ENCODE measurements around the gene REXO5. TPM values are rescaled to one million over a fixed set of nuclear protein-coding genes. Genes with fewer than 3 reads are reported as not detected.

REXO5 gene
- total and polyA plus RNA-seq, 2 donors (not counting 1 experiment from before 2014, with no cell fraction given) = 0.42 to 1.3 TPM

DNA sequence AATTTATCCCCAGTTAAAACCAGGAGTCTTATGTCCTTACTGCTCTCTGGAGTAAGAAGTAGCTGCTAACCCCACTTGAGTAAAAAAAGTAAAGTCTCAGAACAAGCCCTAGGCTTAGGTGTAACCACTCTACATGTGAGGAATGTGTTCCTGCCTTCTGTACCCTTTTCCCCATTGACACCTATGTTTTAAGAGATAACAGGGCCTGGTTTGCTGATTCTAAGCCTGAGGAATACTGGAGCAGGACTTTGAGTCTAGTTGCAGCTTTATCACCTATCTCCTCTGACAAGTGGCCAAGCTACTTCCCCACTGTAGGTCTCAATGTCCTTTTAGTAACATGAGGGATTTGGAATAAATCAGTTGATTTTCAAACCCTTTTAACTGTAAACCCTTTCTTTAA is 40.2 kb downstream of the REXO5 start:
- DNase-seq (no peak), ATAC-seq (ENCODE audit: low read depth) (no peak)
- no peak overlapping the region for H2AFZ ChIP-seq (ENCODE audit: insufficient read depth, low read depth, low read length, poor library complexity, severe bottlenecking)
- ChIA-PET CTCF (interaction anchor here (0.7 to 7.5 kb wide), 4 partner anchors 28 to 1174 kb away, joined by 3 to 51 read pairs (median 24); no protein-coding TSS in a partner anchor), POLR2A (no interaction called here)
- Mint-ChIP-seq H3K27me3 (no peaks in the 10 kb centered on the region), H3K4me3 (no peak overlapping the region), H3K4me1 (peaks cover 4% of the 10 kb centered on the region), H3K27ac (no peak overlapping the region), H3K9me3 (ENCODE audit: insufficient read depth) (no peaks in the 10 kb centered on the region)
- no peaks in the 10 kb centered on the region for H3K27me3 ChIP-seq (replicated peaks in 1 of 4; ENCODE audit: control extremely low read depth in 1 of 4, control insufficient read depth in 3 of 4, insufficient read depth in 4 of 4, low read length in 3 of 4)
- no peak overlapping the region for H3K9ac ChIP-seq (ENCODE audit: low read length)
- H4K20me1 ChIP-seq (ENCODE audit: control insufficient read depth, insufficient read depth, low read length, poor library complexity, severe bottlenecking) = no peaks in the 10 kb centered on the region
- H3K36me3 ChIP-seq (replicated peaks in 1 of 2; ENCODE audit: control extremely low read depth in 1 of 2, control insufficient read depth in 1 of 2, extremely low read depth in 1 of 2, insufficient read depth in 2 of 2, low read length in 1 of 2) = no peaks in the 10 kb centered on the region
- TF ChIP-seq CTCF (IDR thresholded peaks at IDR 0.05) = no peak
- no peak for TF ChIP-seq EZH2 (IDR thresholded peaks at IDR 0.05; ENCODE audit: borderline replicate concordance, insufficient read depth, low read depth, low read length, poor library complexity, severe bottlenecking)
- no peak overlapping the region for H3K4me2 ChIP-seq (replicated peaks; ENCODE audit: low read depth, low read length, poor library complexity, severe bottlenecking)
- H3K27ac ChIP-seq (ENCODE audit: low read length in 2 of 2) = no peak overlapping the region
- no peaks in the 10 kb centered on the region for H3K79me2 ChIP-seq (ENCODE audit: control insufficient read depth, insufficient read depth, low read length)
- intact Hi-C loops (cut with micrococcal nuclease) = no loop called here
- no peaks in the 10 kb centered on the region for H3K9me3 ChIP-seq (ENCODE audit: control extremely low read depth in 1 of 3, control insufficient read depth in 2 of 3, insufficient read depth in 1 of 3, low read length in 2 of 3)
- peaks cover 0 to 3% of the 10 kb centered on the region in 2 donors for H3K4me1 ChIP-seq (ENCODE audit: control insufficient read depth in 2 of 2, insufficient read depth in 2 of 2, low read length in 2 of 2)
- no peak overlapping the region for H3K4me3 ChIP-seq (ENCODE audit: control extremely low read depth in 1 of 5, extremely low read depth in 1 of 5, insufficient read depth in 1 of 5, low read depth in 2 of 5, low read length in 4 of 5)

DNA sequence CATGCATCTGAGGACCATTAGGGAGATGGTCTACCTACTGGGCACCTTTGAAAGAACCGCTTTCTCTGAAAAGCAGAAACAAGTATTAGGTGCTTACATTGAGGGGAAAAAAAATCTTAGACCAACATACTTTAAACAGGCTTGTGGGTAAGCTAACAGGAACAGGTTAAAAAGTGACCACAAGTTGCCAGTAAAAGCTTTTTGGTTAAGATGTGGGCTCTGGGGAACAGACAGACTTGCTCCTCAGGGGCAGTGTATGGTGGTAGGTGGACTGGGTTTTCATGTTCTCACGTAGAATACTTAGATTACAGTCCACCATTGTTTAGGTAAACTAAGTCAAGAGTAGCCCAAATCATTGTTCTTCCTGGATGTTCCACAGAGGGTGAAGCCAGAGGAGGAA is 41.2 kb downstream of the REXO5 start:
- Histone ChIP-seq H3K4me2 (replicated peaks; ENCODE audit: low read depth, low read length, poor library complexity, severe bottlenecking) (no peak overlapping the region), H3K79me2 (ENCODE audit: control insufficient read depth, insufficient read depth, low read length) (no peaks in the 10 kb centered on the region), H3K27ac (ENCODE audit: low read length in 2 of 2) (no peak overlapping the region), H3K9me3 (ENCODE audit: control extremely low read depth in 1 of 3, control insufficient read depth in 2 of 3, insufficient read depth in 1 of 3, low read length in 2 of 3) (no peaks in the 10 kb centered on the region), H3K36me3 (replicated peaks in 1 of 2; ENCODE audit: control extremely low read depth in 1 of 2, control insufficient read depth in 1 of 2, extremely low read depth in 1 of 2, insufficient read depth in 2 of 2, low read length in 1 of 2) (no peaks in the 10 kb centered on the region), H3K4me3 (ENCODE audit: control extremely low read depth in 1 of 5, extremely low read depth in 1 of 5, insufficient read depth in 1 of 5, low read depth in 2 of 5, low read length in 4 of 5) (no peak overlapping the region), H2AFZ (ENCODE audit: insufficient read depth, low read depth, low read length, poor library complexity, severe bottlenecking) (no peak overlapping the region), H3K9ac (ENCODE audit: low read length) (no peak overlapping the region), H4K20me1 (ENCODE audit: control insufficient read depth, insufficient read depth, low read length, poor library complexity, severe bottlenecking) (no peaks in the 10 kb centered on the region), H3K27me3 (replicated peaks in 1 of 4; ENCODE audit: control extremely low read depth in 1 of 4, control insufficient read depth in 3 of 4, insufficient read depth in 4 of 4, low read length in 3 of 4) (no peaks in the 10 kb centered on the region), H3K4me1 (ENCODE audit: control insufficient read depth in 2 of 2, insufficient read depth in 2 of 2, low read length in 2 of 2) (peaks cover 0 to 3% of the 10 kb centered on the region in 2 donors)
- intact Hi-C loops (cut with micrococcal nuclease) = no loop called here
- POLR2A ChIA-PET = no interaction called here
- CTCF ChIA-PET = interaction anchor here (0.7 to 7.5 kb wide), 10 partner anchors 10 to 431 kb away, joined by 3 to 51 read pairs (median 4); partner anchors contain the start of gene CRYM
- WGBS (ENCODE audit: insufficient coverage) = no CpG with 5 or more reads among the region's 2 CpGs
- Mint-ChIP-seq H3K27me3 (no peaks in the 10 kb centered on the region), H3K27ac (no peak overlapping the region), H3K9me3 (ENCODE audit: insufficient read depth) (no peaks in the 10 kb centered on the region), H3K4me3 (no peak overlapping the region), H3K4me1 (peaks cover 4% of the 10 kb centered on the region)
- ATAC-seq (ENCODE audit: low read depth) (no peak), DNase-seq (no peak)
- TF ChIP-seq EZH2 (IDR thresholded peaks at IDR 0.05; ENCODE audit: borderline replicate concordance, insufficient read depth, low read depth, low read length, poor library complexity, severe bottlenecking) (no peak), CTCF (IDR thresholded peaks at IDR 0.05) (no peak)

Data from B cell (primary cell).